Panc1 (cell line): Measurements from ENCODE around the gene GRIK5. TPM values are rescaled to one million over a fixed set of nuclear protein-coding genes. Genes with fewer than 3 reads are reported as not detected.

ENCODE experiments used
- ATAC-seq: fragments of 200-7000 bp; cut with Tn5 transposase; 2 replicates; pipeline ENCODE4 v1.9.1; 2020; ENCODE audit warnings: mild to moderate bottlenecking, moderate library complexity
- BruUV-seq: library from RNA; stranded (reverse); fragments of 400-500 nt; replicated peaks from 2 replicates; lab custom pipeline; 2021; lab: Mats Ljungman, UMichigan
- CTCF ChIA-PET: fragments of 300-600 bp; sonication (Branson Sonifier 250); formaldehyde crosslinking; loops from one replicate; lab custom pipeline; 2022; ENCODE audit warnings: antibody characterized with exemption; lab: Charles Lee
- POLR2A ChIA-PET: fragments of 300-600 bp; sonication (Branson Sonifier 250); formaldehyde crosslinking; loops from one replicate; lab custom pipeline; 2022; ENCODE audit warnings: antibody characterized with exemption; lab: Charles Lee
- DNase-seq: peaks from one replicate; pipeline ENCODE4 v3.0.0-alpha.2; 2010; ENCODE audit warnings: low read depth, low spot score
- H3K27ac ChIP-seq: 2 replicates; pipeline ENCODE4 v1.5.1; 2011; ENCODE audit warnings: mild to moderate bottlenecking, low read length, inconsistent platforms
- H3K27me3 ChIP-seq: fragments of 200-500 bp; sonication (Bioruptor generic); 2 replicates; pipeline ENCODE4 v1.6.0; 2014; ENCODE audit warnings: low read length, inconsistent platforms; ENCODE audit not compliant: control insufficient read depth, insufficient read depth
- H3K36me3 ChIP-seq: fragments of 200-500 bp; sonication (Bioruptor generic); 2 replicates; pipeline ENCODE4 v1.5.1; 2014; ENCODE audit warnings: inconsistent platforms, mild to moderate bottlenecking, low read length, moderate library complexity; ENCODE audit not compliant: control insufficient read depth, insufficient read depth
- H3K4me1 ChIP-seq: 2 replicates; pipeline ENCODE4 v1.5.1; 2011; ENCODE audit warnings: inconsistent platforms, mild to moderate bottlenecking, low read length, moderate library complexity; ENCODE audit not compliant: control insufficient read depth, insufficient read depth
- H3K4me3 ChIP-seq, 2 experiments: 2 replicates each; pipeline ENCODE4 v1.5.1; 2011 to 2012; ENCODE audit warnings: low read depth in 2 of 2, low read length in 2 of 2, mild to moderate bottlenecking in 2 of 2, inconsistent platforms in 1 of 2, moderate library complexity in 1 of 2
- H3K9me3 ChIP-seq: fragments of 200-500 bp; sonication (Bioruptor generic); 2 replicates; pipeline ENCODE4 v1.5.1; 2014; ENCODE audit warnings: low read depth, mild to moderate bottlenecking, inconsistent platforms, low read length, moderate library complexity; ENCODE audit not compliant: control insufficient read depth, insufficient read depth
- POLR2AphosphoS5 ChIP-seq: IDR thresholded peaks from 2 replicates; pipeline ENCODE4 v1.6.1; 2012; ENCODE audit warnings: mild to moderate bottlenecking, low read depth, low read length, moderate library complexity
- SIN3A ChIP-seq: IDR thresholded peaks from 2 replicates; pipeline ENCODE4 v1.6.1; 2012; ENCODE audit warnings: low read depth, mild to moderate bottlenecking, low read length, moderate library complexity, borderline replicate concordance; ENCODE audit not compliant: insufficient read depth
- TCF7L2 ChIP-seq: IDR thresholded peaks from 2 replicates; pipeline ENCODE4 v1.6.1; 2011; ENCODE audit warnings: mild to moderate bottlenecking, low read depth, low read length, inconsistent platforms
- in situ Hi-C: cut with HindIII; loops from 2 replicates; pipeline ENCODE4 v1.10.0; 2016; ENCODE audit warnings: low sequenced_read_pairs, low pct_unique_long_range_greater_than_20kb
- intact Hi-C: fragments of 100-400 bp; cut with micrococcal nuclease; formaldehyde crosslinking; loops from one replicate; pipeline ENCODE4 v1.10.0; 2022; ENCODE audit not compliant: unreplicated experiment
- total RNA-seq: library from RNA; stranded (reverse); gene quantifications from one replicate; pipeline ENCODE4 v1.2.1, GENCODE V29; 2021; ENCODE audit not compliant: unreplicated experiment
- TF ChIP-seq, protein P1 (sequence below): fragments of 450-650 bp; IDR thresholded peaks from 2 replicates; pipeline ENCODE4 v1.5.1; 2017; ENCODE audit warnings: mild to moderate bottlenecking
- TF ChIP-seq, protein P2 (sequence below), 2 experiments: IDR thresholded peaks; 2 replicates each; pipeline ENCODE4 v1.6.1; 2011 to 2012; ENCODE audit warnings: low read depth in 2 of 2, control low read depth in 1 of 2, low read length in 1 of 2, mild to moderate bottlenecking in 1 of 2, moderate library complexity in 1 of 2; ENCODE audit not compliant: insufficient read depth in 1 of 2

The GRIK5 gene
- total RNA-seq, 1 experiment from 2014 or later: 0.62 TPM

DNA sequence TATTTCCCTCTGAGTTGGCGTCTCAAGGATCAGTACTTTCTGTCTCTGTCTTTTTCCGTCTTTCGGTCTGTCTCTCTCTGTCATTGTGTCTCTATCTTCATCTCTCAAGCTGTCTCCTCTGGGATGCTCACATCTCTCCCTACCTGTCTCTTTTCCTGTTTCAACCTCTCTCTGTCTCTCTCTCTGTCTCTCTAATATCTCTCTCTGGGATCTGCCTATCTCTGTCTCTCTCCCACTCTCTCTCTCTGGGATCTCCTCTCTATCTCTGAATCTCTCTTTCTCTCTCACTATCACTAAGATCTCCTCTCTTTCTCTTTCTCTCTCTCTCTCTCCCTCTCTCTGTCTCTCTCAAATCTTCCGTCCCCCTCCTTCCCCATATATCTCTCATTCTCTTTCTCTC, 80.0 kb downstream of the GRIK5 start:
- ChIA-PET POLR2A (no interaction called here), CTCF (no interaction called here)
- H3K27me3 ChIP-seq: no peaks in the 10 kb centered on the region
- H3K4me1 ChIP-seq: no peaks in the 10 kb centered on the region
- no TSS peak for BruUV-seq
- H3K4me3 ChIP-seq: no peak overlapping the region
- H3K36me3 ChIP-seq: no peaks in the 10 kb centered on the region; the same call in 1 of the 2 replicates
- ATAC-seq (no peak), DNase-seq (no peak)
- in situ Hi-C loops (no loop called here), intact Hi-C loops (no loop called here)
- no peak for TF ChIP-seq POLR2AphosphoS5
- no peak for TF ChIP-seq TCF7L2
- no peak overlapping the region for H3K27ac ChIP-seq
- no peaks in the 10 kb centered on the region for H3K9me3 ChIP-seq

DNA sequence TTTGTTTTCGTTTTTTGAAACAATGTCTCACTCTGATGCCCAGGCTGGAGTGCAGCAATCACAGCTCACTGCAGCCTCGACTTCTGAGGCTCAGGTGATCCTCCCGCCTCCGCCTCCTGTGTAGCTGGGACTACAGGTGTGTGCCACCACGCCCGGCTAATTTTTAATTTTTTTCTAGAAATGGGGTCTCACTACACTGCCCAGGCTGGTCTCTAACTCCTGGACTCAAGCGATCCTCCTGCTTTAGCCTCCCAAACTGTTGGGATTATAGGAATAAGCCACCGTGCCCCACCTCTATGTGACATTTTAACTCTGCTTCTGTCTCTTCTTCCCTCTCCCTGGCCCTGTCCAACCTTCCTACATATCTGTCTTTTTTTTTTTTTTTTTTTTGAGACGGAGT, 81.1 kb downstream of the GRIK5 start:
- ATAC-seq (no peak), DNase-seq (no peak)
- ChIA-PET CTCF (no interaction called here), POLR2A (no interaction called here)
- in situ Hi-C loops (no loop called here), intact Hi-C loops (no loop called here)
- Histone ChIP-seq H3K27ac (no peak overlapping the region), H3K27me3 (no peaks in the 10 kb centered on the region), H3K9me3 (no peaks in the 10 kb centered on the region), H3K4me1 (no peaks in the 10 kb centered on the region), H3K4me3 (no peak overlapping the region), H3K36me3 (no peaks in the 10 kb centered on the region; the same call in 1 of the 2 replicates)
- BruUV-seq: no TSS peak
- TF ChIP-seq POLR2AphosphoS5: no peak

- H3K27me3 ChIP-seq: no peaks in the 10 kb centered on the region
- intact Hi-C loops (no loop called here), in situ Hi-C loops (no loop called here)
- no peak for DNase-seq
- no peak overlapping the region for H3K4me3 ChIP-seq
- H3K9me3 ChIP-seq: no peaks in the 10 kb centered on the region
- H3K36me3 ChIP-seq: no peaks in the 10 kb centered on the region
- TF ChIP-seq, protein P1, sequence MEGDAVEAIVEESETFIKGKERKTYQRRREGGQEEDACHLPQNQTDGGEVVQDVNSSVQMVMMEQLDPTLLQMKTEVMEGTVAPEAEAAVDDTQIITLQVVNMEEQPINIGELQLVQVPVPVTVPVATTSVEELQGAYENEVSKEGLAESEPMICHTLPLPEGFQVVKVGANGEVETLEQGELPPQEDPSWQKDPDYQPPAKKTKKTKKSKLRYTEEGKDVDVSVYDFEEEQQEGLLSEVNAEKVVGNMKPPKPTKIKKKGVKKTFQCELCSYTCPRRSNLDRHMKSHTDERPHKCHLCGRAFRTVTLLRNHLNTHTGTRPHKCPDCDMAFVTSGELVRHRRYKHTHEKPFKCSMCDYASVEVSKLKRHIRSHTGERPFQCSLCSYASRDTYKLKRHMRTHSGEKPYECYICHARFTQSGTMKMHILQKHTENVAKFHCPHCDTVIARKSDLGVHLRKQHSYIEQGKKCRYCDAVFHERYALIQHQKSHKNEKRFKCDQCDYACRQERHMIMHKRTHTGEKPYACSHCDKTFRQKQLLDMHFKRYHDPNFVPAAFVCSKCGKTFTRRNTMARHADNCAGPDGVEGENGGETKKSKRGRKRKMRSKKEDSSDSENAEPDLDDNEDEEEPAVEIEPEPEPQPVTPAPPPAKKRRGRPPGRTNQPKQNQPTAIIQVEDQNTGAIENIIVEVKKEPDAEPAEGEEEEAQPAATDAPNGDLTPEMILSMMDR: no peak
- no peak overlapping the region for H3K27ac ChIP-seq
- ChIA-PET CTCF (no interaction called here), POLR2A (no interaction called here)
- no TSS peak for BruUV-seq
- H3K4me1 ChIP-seq: no peaks in the 10 kb centered on the region
- no peak for ATAC-seq
Observed at GRCh38 chr19:41987141-41987860, 82.7 kb downstream of the GRIK5 start.

GRCh38 chr19:41984961-41985360, 85.0 kb downstream of the GRIK5 start:
- no peak for TF ChIP-seq SIN3A
- no peak for TF ChIP-seq TCF7L2
- no peak for TF ChIP-seq POLR2AphosphoS5
- TF ChIP-seq, protein P2, sequence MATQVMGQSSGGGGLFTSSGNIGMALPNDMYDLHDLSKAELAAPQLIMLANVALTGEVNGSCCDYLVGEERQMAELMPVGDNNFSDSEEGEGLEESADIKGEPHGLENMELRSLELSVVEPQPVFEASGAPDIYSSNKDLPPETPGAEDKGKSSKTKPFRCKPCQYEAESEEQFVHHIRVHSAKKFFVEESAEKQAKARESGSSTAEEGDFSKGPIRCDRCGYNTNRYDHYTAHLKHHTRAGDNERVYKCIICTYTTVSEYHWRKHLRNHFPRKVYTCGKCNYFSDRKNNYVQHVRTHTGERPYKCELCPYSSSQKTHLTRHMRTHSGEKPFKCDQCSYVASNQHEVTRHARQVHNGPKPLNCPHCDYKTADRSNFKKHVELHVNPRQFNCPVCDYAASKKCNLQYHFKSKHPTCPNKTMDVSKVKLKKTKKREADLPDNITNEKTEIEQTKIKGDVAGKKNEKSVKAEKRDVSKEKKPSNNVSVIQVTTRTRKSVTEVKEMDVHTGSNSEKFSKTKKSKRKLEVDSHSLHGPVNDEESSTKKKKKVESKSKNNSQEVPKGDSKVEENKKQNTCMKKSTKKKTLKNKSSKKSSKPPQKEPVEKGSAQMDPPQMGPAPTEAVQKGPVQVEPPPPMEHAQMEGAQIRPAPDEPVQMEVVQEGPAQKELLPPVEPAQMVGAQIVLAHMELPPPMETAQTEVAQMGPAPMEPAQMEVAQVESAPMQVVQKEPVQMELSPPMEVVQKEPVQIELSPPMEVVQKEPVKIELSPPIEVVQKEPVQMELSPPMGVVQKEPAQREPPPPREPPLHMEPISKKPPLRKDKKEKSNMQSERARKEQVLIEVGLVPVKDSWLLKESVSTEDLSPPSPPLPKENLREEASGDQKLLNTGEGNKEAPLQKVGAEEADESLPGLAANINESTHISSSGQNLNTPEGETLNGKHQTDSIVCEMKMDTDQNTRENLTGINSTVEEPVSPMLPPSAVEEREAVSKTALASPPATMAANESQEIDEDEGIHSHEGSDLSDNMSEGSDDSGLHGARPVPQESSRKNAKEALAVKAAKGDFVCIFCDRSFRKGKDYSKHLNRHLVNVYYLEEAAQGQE (IDR thresholded peaks at IDR 0.05; ENCODE audit: insufficient read depth in 1 of 2, low read depth in 2 of 2, low read length in 1 of 2): no peak
- TF ChIP-seq, protein P1: no peak
- H3K4me3 ChIP-seq: no peak overlapping the region
- DNase-seq (no peak), ATAC-seq (no peak)
- no peaks in the 10 kb centered on the region for H3K36me3 ChIP-seq
- no peaks in the 10 kb centered on the region for H3K27me3 ChIP-seq
- ChIA-PET POLR2A (no interaction called here), CTCF (no interaction called here)
- H3K4me1 ChIP-seq: no peaks in the 10 kb centered on the region
- no TSS peak for BruUV-seq
- intact Hi-C loops (no loop called here), in situ Hi-C loops (no loop called here)
- no peaks in the 10 kb centered on the region for H3K9me3 ChIP-seq
- H3K27ac ChIP-seq: no peak overlapping the region
